ENCODE measurements around the gene LPP.
"Not testable (repeated sequence)": the region's sequence is repeated elsewhere in the genome, so short reads cannot be mapped to it uniquely, and the experiment has no call there.

The LPP gene

GRCh38 chr3:188154014-188154808 is at the start of gene LPP:
LPP (plus strand) TSS chr3:188154157; CDS start chr3:188406121, 251,964 bp downstream.
- DNase-seq (ENCODE audit: low read depth), result peak; percentile 75

- DNase-seq (ENCODE audit: low read depth), result no peak
These were observed 48.0 kb upstream of the LPP start for GRCh38 chr3:188106006-188106405.

GRCh38 chr3:188106454-188106853 is 47.5 kb upstream of the LPP start:
- DNase-seq (ENCODE audit: low read depth), result no peak

- no peak for DNase-seq (ENCODE audit: low read depth)
These were observed 46.8 kb upstream of the LPP start for GRCh38 chr3:188106887-188107830.

GRCh38 chr3:188108703-188109412 is 45.1 kb upstream of the LPP start:
- no peak for DNase-seq (ENCODE audit: low read depth)

GRCh38 chr3:188111002-188111584 is 42.9 kb upstream of the LPP start:
- no peak for DNase-seq (ENCODE audit: low read depth)

GRCh38 chr3:188113756-188114155 is 40.2 kb upstream of the LPP start:
- no peak for DNase-seq (ENCODE audit: low read depth)

GRCh38 chr3:188119846-188120245 is 34.1 kb upstream of the LPP start:
- no peak for DNase-seq (ENCODE audit: low read depth)

GRCh38 chr3:188122571-188123169 is 31.3 kb upstream of the LPP start:
- DNase-seq (ENCODE audit: low read depth), result no peak

- no peak for DNase-seq (ENCODE audit: low read depth)
These were observed 30.6 kb upstream of the LPP start for GRCh38 chr3:188123170-188123905.

- DNase-seq (ENCODE audit: low read depth), result no peak
These were observed 29.8 kb upstream of the LPP start for GRCh38 chr3:188124184-188124583.

- no peak for DNase-seq (ENCODE audit: low read depth)
These were observed 28.9 kb upstream of the LPP start for GRCh38 chr3:188125076-188125475.

GRCh38 chr3:188126276-188126675 is 27.7 kb upstream of the LPP start:
- no peak for DNase-seq (ENCODE audit: low read depth)

- DNase-seq (ENCODE audit: low read depth), result no peak
These were observed 27.0 kb upstream of the LPP start for GRCh38 chr3:188126934-188127333.

- DNase-seq (ENCODE audit: low read depth), result no peak
These were observed 25.1 kb upstream of the LPP start for GRCh38 chr3:188128905-188129304.

- not testable (repeated sequence) for DNase-seq (ENCODE audit: low read depth)
These were observed 22.9 kb upstream of the LPP start for GRCh38 chr3:188131023-188131422.

- no peak for DNase-seq (ENCODE audit: low read depth)
These were observed 20.7 kb upstream of the LPP start for GRCh38 chr3:188133219-188133618.

- no peak for DNase-seq (ENCODE audit: low read depth)
These were observed 20.3 kb upstream of the LPP start for GRCh38 chr3:188133646-188134045.

- no peak for DNase-seq (ENCODE audit: low read depth)
These were observed 19.9 kb upstream of the LPP start for GRCh38 chr3:188134079-188134478.

GRCh38 chr3:188134856-188135255 is 19.1 kb upstream of the LPP start:
- DNase-seq (ENCODE audit: low read depth), result no peak

GRCh38 chr3:188135271-188135670 is 18.7 kb upstream of the LPP start:
- DNase-seq (ENCODE audit: low read depth), result no peak

Measured in stimulated activated CD8-positive, alpha-beta memory T cell treated with anti-CD3 and anti-CD28 coated beads, Interleukin-12 subunit alpha, Interleukin-12 subunit beta, amount 100 ng/mL, for 4 hours (primary cell).